ENCODE measurements around the gene SYNDIG1.

SYNDIG1 gene

GRCh38 chr20:24614341-24614740, 144.9 kb downstream of the SYNDIG1 start:
- DNase-seq (ENCODE audit: extremely low spot score): no peak
- POLR2A ChIA-PET: no interaction called here
- CTCF ChIA-PET: no interaction called here

GRCh38 chr20:24615353-24615752, 145.9 kb downstream of the SYNDIG1 start:
- no peak for TF ChIP-seq CTCF (IDR thresholded peaks at IDR 0.05; ENCODE audit: control extremely low read depth, extremely low read depth, low read depth, missing control alignments)
- CTCF ChIA-PET: no interaction called here
- DNase-seq (ENCODE audit: extremely low spot score): no peak
- POLR2A ChIA-PET: no interaction called here

More at GRCh38 chr20:24614341-24614740, 144.9 kb downstream of the SYNDIG1 start:
- no peak for TF ChIP-seq CTCF (IDR thresholded peaks at IDR 0.05; ENCODE audit: control extremely low read depth, extremely low read depth, low read depth, missing control alignments)

- no peak for DNase-seq (ENCODE audit: extremely low spot score)
- ChIA-PET CTCF (no interaction called here), POLR2A (no interaction called here)
- no peak for TF ChIP-seq CTCF (IDR thresholded peaks at IDR 0.05; ENCODE audit: control extremely low read depth, extremely low read depth, low read depth, missing control alignments)
Observed at GRCh38 chr20:24616258-24617079, 147.0 kb downstream of the SYNDIG1 start.

GRCh38 chr20:24617080-24617432, 147.6 kb downstream of the SYNDIG1 start:
- DNase-seq (ENCODE audit: extremely low spot score): no peak
- ChIA-PET CTCF (no interaction called here), POLR2A (no interaction called here)
- no peak for TF ChIP-seq CTCF (IDR thresholded peaks at IDR 0.05; ENCODE audit: control extremely low read depth, extremely low read depth, low read depth, missing control alignments)

- ChIA-PET CTCF (no interaction called here), POLR2A (no interaction called here)
- no peak for TF ChIP-seq CTCF (IDR thresholded peaks at IDR 0.05; ENCODE audit: control extremely low read depth, extremely low read depth, low read depth, missing control alignments)
- no peak for DNase-seq (ENCODE audit: extremely low spot score)
Observed at GRCh38 chr20:24617757-24618450, 148.5 kb downstream of the SYNDIG1 start.

- POLR2A ChIA-PET: no interaction called here
- no peak for DNase-seq (ENCODE audit: extremely low spot score)
- no peak for TF ChIP-seq CTCF (IDR thresholded peaks at IDR 0.05; ENCODE audit: control extremely low read depth, extremely low read depth, low read depth, missing control alignments)
- CTCF ChIA-PET: no interaction called here
Observed at GRCh38 chr20:24618739-24619138, 149.3 kb downstream of the SYNDIG1 start.

All from GM10248 (cell line).